ENCODE data around the gene MACROD2. TPM values are rescaled to one million over a fixed set of nuclear protein-coding genes. Genes with fewer than 3 reads are reported as not detected.

Gene MACROD2
- total and polyA plus RNA-seq, 2 of the 4 experiments (the other 2 are of a cell fraction): not detected

DNA sequence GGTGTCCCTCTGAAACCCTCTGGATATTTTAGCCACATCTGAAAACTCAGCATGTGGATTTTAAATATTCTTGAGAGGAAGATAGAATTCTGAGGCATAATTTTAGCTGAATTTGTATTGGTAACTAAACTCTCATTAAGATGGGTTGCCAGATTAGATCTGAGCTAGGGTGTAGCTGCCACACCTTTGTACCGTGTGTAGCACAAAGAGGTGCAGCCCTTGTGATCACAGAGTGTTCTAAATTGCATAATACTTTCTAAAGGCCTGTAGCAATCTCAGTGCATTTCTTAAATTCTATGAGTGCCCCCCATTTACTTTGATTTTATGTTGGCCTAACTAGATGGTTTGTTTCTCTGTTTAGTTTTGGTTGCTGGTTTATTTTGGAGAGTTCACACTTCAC is 289.1 kb downstream of the MACROD2 start:
- no peaks in the 10 kb centered on the region for H3K9me3 ChIP-seq (ENCODE audit: control insufficient read depth, insufficient read depth, low read length)
- POLR2A ChIA-PET (ENCODE audit: unreplicated experiment): no interaction called here

More for the DNA sequence above, 289.1 kb downstream of the MACROD2 start:
- H4K20me1 ChIP-seq (ENCODE audit: insufficient read depth, low read length): no peaks in the 10 kb centered on the region
- H2BK5ac ChIP-seq (ENCODE audit: low read depth, low read length, poor library complexity, severe bottlenecking): no peak overlapping the region
- H4K91ac ChIP-seq (ENCODE audit: insufficient read depth, low read depth, low read length): no peak overlapping the region
- intact Hi-C loops (cut with micrococcal nuclease) (no loop called here), in situ Hi-C loops (cut with MboI; ENCODE audit: low sequenced_read_pairs) (no loop called here), dilution Hi-C loops (cut with HindIII; ENCODE audit: low sequenced_read_pairs, unreplicated experiment) (no loop called here)
- H3K4ac ChIP-seq (ENCODE audit: low read depth, low read length): no peak overlapping the region
- no peak overlapping the region for H3K9ac ChIP-seq (ENCODE audit: low read depth, low read length)
- H2AK5ac ChIP-seq (ENCODE audit: low read depth, low read length): no peak overlapping the region
- no peak overlapping the region for H2AFZ ChIP-seq (replicated peaks; ENCODE audit: low read length, poor library complexity)
- H3K4me2 ChIP-seq (ENCODE audit: low read depth, low read length): no peak overlapping the region
- no peaks in the 10 kb centered on the region for H3K36me3 ChIP-seq (ENCODE audit: control insufficient read depth, insufficient read depth, low read length)
- no peak for ATAC-seq (ENCODE audit: low read depth)
- H3K4me1 ChIP-seq (ENCODE audit: control insufficient read depth, insufficient read depth, low read length): no peaks in the 10 kb centered on the region
- H4K5ac ChIP-seq (ENCODE audit: low read depth, low read length): no peak overlapping the region
- TF ChIP-seq POLR2A (IDR thresholded peaks at IDR 0.05; ENCODE audit: low read depth, low read length) (no peak), SMC3 (IDR thresholded peaks at IDR 0.05; ENCODE audit: low read depth, low read length) (no peak), CTCF (conservative IDR thresholded peaks at IDR 0.05; ENCODE audit: low read depth, low read length) (no peak), MAZ (IDR thresholded peaks at IDR 0.05; ENCODE audit: borderline replicate concordance, low read depth, low read length) (no peak), BHLHE40 (IDR thresholded peaks at IDR 0.05; ENCODE audit: low read depth, low read length) (no peak), MXI1 (IDR thresholded peaks at IDR 0.05; ENCODE audit: borderline replicate concordance, low read depth, low read length) (no peak), CHD1 (IDR thresholded peaks at IDR 0.05; ENCODE audit: low read depth, low read length) (no peak), ELK1 (IDR thresholded peaks at IDR 0.05; ENCODE audit: borderline replicate concordance, low read depth, low read length) (no peak), RAD21 (IDR thresholded peaks at IDR 0.05; ENCODE audit: low read length) (no peak), NFE2L2 (IDR thresholded peaks at IDR 0.05; ENCODE audit: low read depth, low read length) (no peak), RCOR1 (IDR thresholded peaks at IDR 0.05; ENCODE audit: insufficient replicate concordance, low read length) (no peak), CEBPB (IDR thresholded peaks at IDR 0.05; ENCODE audit: low read depth, low read length) (no peak), MAFK (IDR thresholded peaks at IDR 0.05; ENCODE audit: low read depth, low read length) (no peak), FOS (IDR thresholded peaks at IDR 0.05; ENCODE audit: low read depth, low read length) (no peak), RFX5 (IDR thresholded peaks at IDR 0.05; ENCODE audit: low read depth, low read length) (no peak)
- TF ChIP-seq, protein P1, sequence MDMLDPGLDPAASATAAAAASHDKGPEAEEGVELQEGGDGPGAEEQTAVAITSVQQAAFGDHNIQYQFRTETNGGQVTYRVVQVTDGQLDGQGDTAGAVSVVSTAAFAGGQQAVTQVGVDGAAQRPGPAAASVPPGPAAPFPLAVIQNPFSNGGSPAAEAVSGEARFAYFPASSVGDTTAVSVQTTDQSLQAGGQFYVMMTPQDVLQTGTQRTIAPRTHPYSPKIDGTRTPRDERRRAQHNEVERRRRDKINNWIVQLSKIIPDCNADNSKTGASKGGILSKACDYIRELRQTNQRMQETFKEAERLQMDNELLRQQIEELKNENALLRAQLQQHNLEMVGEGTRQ (IDR thresholded peaks at IDR 0.05; ENCODE audit: low read depth, low read length): no peak
- no CpG with 5 or more reads among the region's 1 CpG for WGBS, 2 experiments (ENCODE audit: extremely low coverage in 2 of 2, insufficient read length in 1 of 2)
- DNase-seq: no peak
- no peaks in the 10 kb centered on the region for H3K27me3 ChIP-seq (ENCODE audit: control insufficient read depth, insufficient read depth, low read length)
- no peak overlapping the region for H3K18ac ChIP-seq (ENCODE audit: low read depth, low read length)
- no TSS peak for BruUV-seq (replicated peaks)
- no peak overlapping the region for H2BK120ac ChIP-seq (ENCODE audit: low read depth, low read length)
- H3K9me1 ChIP-seq (ENCODE audit: insufficient read depth, low read length): no peaks in the 10 kb centered on the region
- no peak overlapping the region for H3K56ac ChIP-seq (ENCODE audit: extremely low read depth, insufficient read depth, low read length)
- H3K79me1 ChIP-seq (ENCODE audit: low read depth in 1 of 2, low read length in 2 of 2): no peaks in the 10 kb centered on the region
- no peak overlapping the region for H2AK9ac ChIP-seq (replicated peaks; ENCODE audit: low read depth, low read length, poor library complexity)
- no peak overlapping the region for H3K14ac ChIP-seq (replicated peaks; ENCODE audit: low read depth, low read length)
- no peak overlapping the region for H3K4me3 ChIP-seq (ENCODE audit: insufficient read depth, low read depth, low read length)
- no peak overlapping the region for H4K8ac ChIP-seq (ENCODE audit: low read depth in 2 of 2, low read length in 2 of 2)
- CTCF ChIA-PET: interaction anchor here (0.6 kb wide), 1 partner anchor 466 kb away, joined by 6 read pairs; no protein-coding TSS in a partner anchor
- no peak overlapping the region for H3K23ac ChIP-seq (ENCODE audit: low read depth, low read length)
- no peak overlapping the region for H2BK15ac ChIP-seq (ENCODE audit: low read depth, low read length)
- no peak overlapping the region for H2BK20ac ChIP-seq (ENCODE audit: low read depth, low read length)
- no peak overlapping the region for H3K27ac ChIP-seq (ENCODE audit: insufficient read depth, low read length)

Measured in IMR-90 (cell line).